Measurements from ENCODE around the gene NXNL2. TPM values are rescaled to one million over a fixed set of nuclear protein-coding genes. Genes with fewer than 3 reads are reported as not detected.

Gene NXNL2
- total RNA-seq, 1 experiment from 2014 or later = 2.2 TPM

DNA sequence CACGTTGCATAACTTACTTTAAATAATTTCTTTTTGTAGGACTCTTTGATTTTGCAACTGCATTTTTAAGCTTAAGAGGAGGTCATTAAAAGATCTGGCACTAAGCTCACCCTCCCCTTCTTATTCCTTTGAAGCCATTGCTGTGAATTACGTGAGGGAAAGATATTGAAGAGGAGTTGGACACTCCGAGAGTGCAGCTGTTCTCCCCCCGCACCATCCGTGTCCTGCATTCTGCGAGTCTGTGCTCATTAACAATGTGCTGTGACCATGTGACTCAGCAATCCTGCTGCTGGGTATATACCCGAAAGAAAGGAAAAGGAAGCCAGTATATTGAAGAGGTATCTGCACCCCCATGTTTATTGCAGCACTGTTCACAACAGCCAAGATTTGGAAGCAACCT is 40.0 kb downstream of the NXNL2 start:
- 0 out of 2 replicates have a peak, but pooled peaks cover 3% of the 10 kb centered on the region for H3K27me3 Mint-ChIP-seq (ENCODE audit: low read depth)
- no peak overlapping the region for H3K27ac Mint-ChIP-seq
- CTCF ChIA-PET = no interaction called here
- ATAC-seq (no peak), DNase-seq (ENCODE audit: low spot score) (no peak)
- H3K9me3 Mint-ChIP-seq = no peaks in the 10 kb centered on the region
- H3K4me1 Mint-ChIP-seq = peaks cover 10% of the 10 kb centered on the region
- no peak overlapping the region for H3K4me3 Mint-ChIP-seq
- no peaks in the 10 kb centered on the region for H3K36me3 Mint-ChIP-seq
- POLR2A ChIA-PET = no interaction called here
- TF ChIP-seq ZNF232 (CRISPR knock-in tag; IDR thresholded peaks at IDR 0.05) (no peak), ETV6 (CRISPR knock-in tag; IDR thresholded peaks at IDR 0.05) (no peak), OVOL2 (CRISPR knock-in tag; IDR thresholded peaks at IDR 0.05; ENCODE audit: borderline replicate concordance) (no peak), CBFB (CRISPR knock-in tag; IDR thresholded peaks at IDR 0.05; ENCODE audit: low read depth) (no peak), TEAD1 (CRISPR knock-in tag; IDR thresholded peaks at IDR 0.05) (no peak), GRHL2 (CRISPR knock-in tag; IDR thresholded peaks at IDR 0.05; ENCODE audit: insufficient replicate concordance, severe bottlenecking) (no peak), HMGA2 (CRISPR knock-in tag; IDR thresholded peaks at IDR 0.05) (no peak), ZNF396 (CRISPR knock-in tag; IDR thresholded peaks at IDR 0.05; ENCODE audit: borderline replicate concordance) (no peak), NR3C1 (CRISPR knock-in tag; conservative IDR thresholded peaks at IDR 0.05; ENCODE audit: low read depth) (no peak), ELF4 (CRISPR knock-in tag; IDR thresholded peaks at IDR 0.05; ENCODE audit: low read depth) (no peak), TCF7 (CRISPR knock-in tag; IDR thresholded peaks at IDR 0.05; ENCODE audit: low read depth) (no peak)
- TF ChIP-seq, protein P1, sequence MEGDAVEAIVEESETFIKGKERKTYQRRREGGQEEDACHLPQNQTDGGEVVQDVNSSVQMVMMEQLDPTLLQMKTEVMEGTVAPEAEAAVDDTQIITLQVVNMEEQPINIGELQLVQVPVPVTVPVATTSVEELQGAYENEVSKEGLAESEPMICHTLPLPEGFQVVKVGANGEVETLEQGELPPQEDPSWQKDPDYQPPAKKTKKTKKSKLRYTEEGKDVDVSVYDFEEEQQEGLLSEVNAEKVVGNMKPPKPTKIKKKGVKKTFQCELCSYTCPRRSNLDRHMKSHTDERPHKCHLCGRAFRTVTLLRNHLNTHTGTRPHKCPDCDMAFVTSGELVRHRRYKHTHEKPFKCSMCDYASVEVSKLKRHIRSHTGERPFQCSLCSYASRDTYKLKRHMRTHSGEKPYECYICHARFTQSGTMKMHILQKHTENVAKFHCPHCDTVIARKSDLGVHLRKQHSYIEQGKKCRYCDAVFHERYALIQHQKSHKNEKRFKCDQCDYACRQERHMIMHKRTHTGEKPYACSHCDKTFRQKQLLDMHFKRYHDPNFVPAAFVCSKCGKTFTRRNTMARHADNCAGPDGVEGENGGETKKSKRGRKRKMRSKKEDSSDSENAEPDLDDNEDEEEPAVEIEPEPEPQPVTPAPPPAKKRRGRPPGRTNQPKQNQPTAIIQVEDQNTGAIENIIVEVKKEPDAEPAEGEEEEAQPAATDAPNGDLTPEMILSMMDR (IDR thresholded peaks at IDR 0.05) = no peak
- TF ChIP-seq, protein P2, sequence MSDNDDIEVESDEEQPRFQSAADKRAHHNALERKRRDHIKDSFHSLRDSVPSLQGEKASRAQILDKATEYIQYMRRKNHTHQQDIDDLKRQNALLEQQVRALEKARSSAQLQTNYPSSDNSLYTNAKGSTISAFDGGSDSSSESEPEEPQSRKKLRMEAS (CRISPR knock-in tag; IDR thresholded peaks at IDR 0.05) = no peak
- TF ChIP-seq, protein P3, sequence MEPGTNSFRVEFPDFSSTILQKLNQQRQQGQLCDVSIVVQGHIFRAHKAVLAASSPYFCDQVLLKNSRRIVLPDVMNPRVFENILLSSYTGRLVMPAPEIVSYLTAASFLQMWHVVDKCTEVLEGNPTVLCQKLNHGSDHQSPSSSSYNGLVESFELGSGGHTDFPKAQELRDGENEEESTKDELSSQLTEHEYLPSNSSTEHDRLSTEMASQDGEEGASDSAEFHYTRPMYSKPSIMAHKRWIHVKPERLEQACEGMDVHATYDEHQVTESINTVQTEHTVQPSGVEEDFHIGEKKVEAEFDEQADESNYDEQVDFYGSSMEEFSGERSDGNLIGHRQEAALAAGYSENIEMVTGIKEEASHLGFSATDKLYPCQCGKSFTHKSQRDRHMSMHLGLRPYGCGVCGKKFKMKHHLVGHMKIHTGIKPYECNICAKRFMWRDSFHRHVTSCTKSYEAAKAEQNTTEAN (CRISPR knock-in tag; IDR thresholded peaks at IDR 0.05) = no peak
- TF ChIP-seq, protein P4, sequence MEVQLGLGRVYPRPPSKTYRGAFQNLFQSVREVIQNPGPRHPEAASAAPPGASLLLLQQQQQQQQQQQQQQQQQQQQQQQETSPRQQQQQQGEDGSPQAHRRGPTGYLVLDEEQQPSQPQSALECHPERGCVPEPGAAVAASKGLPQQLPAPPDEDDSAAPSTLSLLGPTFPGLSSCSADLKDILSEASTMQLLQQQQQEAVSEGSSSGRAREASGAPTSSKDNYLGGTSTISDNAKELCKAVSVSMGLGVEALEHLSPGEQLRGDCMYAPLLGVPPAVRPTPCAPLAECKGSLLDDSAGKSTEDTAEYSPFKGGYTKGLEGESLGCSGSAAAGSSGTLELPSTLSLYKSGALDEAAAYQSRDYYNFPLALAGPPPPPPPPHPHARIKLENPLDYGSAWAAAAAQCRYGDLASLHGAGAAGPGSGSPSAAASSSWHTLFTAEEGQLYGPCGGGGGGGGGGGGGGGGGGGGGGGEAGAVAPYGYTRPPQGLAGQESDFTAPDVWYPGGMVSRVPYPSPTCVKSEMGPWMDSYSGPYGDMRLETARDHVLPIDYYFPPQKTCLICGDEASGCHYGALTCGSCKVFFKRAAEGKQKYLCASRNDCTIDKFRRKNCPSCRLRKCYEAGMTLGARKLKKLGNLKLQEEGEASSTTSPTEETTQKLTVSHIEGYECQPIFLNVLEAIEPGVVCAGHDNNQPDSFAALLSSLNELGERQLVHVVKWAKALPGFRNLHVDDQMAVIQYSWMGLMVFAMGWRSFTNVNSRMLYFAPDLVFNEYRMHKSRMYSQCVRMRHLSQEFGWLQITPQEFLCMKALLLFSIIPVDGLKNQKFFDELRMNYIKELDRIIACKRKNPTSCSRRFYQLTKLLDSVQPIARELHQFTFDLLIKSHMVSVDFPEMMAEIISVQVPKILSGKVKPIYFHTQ (CRISPR knock-in tag; IDR thresholded peaks at IDR 0.05) = no peak

DNA sequence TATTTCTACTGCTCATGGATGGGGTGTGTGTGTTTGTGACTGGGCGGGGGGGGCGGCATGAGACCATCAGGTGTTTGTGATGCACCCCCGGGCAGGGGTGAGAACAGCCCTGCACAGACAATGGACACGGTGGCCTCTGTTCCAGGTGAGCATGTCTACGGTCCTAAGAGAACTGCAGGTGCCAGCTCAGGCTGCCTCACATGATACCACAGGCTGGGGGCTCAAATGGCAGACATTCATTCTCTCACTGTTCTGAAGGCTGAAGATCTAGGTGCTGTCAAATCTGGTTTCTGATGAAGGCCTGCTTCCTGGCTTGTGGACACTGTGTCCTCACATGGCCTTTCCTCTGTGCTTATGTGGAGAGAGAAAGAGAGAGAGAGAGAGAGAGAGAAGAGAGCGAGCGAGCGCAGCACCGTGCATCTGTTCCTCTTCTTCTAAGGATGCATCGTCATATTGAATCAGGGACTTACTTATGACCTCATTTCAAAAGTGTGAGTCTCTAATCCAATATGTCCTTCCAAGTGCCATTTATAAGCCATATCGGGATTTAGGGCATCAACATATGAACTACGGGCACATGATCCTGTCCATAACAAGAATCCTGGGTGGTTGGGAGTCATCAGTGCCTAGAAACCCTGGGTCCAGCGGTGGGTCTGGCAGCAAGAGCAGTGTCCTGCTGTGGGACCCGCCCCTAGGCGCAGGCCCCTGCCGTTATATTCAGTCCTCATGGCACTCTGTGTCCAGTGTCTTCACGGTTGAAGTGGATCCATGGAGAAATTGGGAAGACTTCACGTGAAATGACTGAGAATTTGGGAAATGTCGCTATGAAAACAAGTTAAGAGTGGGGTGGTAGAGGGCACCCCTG is 42.5 kb downstream of the NXNL2 start:
- no peaks in the 10 kb centered on the region for H3K9me3 Mint-ChIP-seq
- TF ChIP-seq JAZF1 (CRISPR knock-in tag; IDR thresholded peaks at IDR 0.05) (no peak), ZNF138 (CRISPR knock-in tag; conservative IDR thresholded peaks at IDR 0.05) (no peak)
- H3K36me3 Mint-ChIP-seq = no peaks in the 10 kb centered on the region
- H3K4me3 Mint-ChIP-seq = no peak overlapping the region
- ChIA-PET CTCF (interaction anchor here (1.1 kb wide), 1 partner anchor 14 kb away, joined by 5 read pairs; no protein-coding TSS in a partner anchor), POLR2A (no interaction called here)
- no peak for ATAC-seq
- H3K27me3 Mint-ChIP-seq (ENCODE audit: low read depth) = peaks cover 7% of the 10 kb centered on the region; the same call in 1 of the 2 replicates
- DNase-seq (ENCODE audit: low spot score) = no peak
- no peak overlapping the region for H3K27ac Mint-ChIP-seq
- peaks cover 10% of the 10 kb centered on the region for H3K4me1 Mint-ChIP-seq

Measured in WTC11 (cell line).